UCSD-AML1 (cell line): ENCODE measurements around the gene MYO15B.

Experiments used
- DNase-seq: peaks from one replicate; lab custom pipeline; 2025; ENCODE audit not compliant: unreplicated experiment; lab: John Stamatoyannopoulos, UW

MYO15B gene

DNA sequence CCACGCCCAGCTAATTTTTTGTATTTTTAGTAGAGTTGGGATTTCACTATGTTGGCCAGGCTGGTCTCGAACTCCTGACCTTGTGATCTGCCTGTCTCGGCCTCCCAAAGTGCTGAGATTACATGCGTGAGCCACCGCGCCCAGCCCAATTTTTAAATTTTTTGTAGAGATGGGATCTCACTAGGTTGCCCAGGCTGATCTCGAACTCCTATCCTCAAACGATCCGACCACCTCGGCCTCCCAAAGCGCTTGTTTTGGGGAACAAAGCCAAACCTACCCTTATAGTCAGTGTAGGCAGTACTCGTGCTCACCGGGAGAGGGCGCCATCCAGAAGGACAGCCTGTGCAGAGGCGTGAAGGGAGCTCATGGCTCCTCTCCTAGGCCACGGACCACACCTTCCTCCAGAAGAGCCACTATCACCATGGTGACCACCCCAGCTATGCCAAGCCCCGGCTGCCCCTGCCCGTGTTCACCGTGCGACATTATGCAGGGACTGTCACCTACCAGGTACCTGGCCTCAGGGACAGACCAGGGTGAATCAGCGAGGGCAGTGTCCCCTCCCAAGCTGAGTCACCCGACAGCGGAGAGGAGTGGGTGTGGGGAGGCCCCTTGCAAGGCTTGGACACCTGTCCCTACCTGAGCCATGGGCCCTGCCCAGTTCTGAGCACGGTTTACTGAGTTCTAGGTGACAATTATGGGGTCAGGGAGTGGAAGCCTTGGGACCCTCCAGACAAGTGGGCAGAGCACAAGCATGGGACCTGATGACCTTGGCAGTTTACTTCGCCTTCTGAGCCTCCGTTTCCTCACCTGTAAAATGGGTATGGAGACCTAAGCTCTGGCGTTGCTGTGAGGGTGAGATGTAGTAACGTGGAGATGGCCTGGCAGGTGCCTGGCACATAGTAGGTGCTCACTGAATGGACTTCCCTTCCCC, 13.7 kb downstream of the MYO15B start:
- peak; percentile 66 for DNase-seq

DNA sequence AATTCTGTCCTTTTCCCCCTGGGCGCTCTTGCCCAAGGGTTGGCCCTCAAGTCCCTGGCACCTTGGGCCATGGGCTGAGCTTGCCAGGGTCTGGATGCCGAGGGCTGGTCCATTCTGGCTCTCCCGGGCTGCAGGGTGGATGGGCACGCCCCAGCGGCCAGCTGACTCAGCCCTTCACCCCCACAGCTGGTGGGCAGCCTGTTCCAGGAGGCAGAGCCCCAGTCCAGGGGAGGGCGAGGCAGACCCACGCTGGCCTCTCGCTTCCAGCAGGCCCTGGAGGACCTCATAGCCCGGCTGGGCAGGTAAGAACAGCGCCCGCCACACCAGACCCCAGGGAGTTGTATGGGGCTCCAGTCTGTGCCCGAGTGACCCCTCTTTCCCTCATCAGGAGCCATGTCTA, 15.0 kb downstream of the MYO15B start:
- no peak for DNase-seq

DNA sequence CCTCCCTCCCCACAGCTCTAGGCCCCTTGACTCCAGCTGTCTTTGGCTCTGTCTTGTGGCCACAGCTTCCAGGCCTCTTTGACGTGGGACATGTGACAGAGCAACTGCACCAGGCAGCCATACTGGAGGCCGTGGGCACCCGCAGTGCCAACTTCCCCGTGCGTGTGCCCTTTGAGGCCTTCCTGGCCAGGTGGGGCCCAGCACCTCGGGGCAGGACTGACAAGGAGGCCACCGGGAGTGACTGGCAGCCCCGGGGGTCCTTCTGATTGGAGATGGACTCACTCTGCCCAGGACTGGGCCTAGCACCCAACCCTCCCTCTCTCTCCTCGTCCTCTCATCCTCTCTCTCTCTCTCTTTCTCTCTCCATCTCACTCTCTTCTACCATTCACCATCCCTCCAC, 15.5 kb downstream of the MYO15B start:
- DNase-seq: no peak

DNA sequence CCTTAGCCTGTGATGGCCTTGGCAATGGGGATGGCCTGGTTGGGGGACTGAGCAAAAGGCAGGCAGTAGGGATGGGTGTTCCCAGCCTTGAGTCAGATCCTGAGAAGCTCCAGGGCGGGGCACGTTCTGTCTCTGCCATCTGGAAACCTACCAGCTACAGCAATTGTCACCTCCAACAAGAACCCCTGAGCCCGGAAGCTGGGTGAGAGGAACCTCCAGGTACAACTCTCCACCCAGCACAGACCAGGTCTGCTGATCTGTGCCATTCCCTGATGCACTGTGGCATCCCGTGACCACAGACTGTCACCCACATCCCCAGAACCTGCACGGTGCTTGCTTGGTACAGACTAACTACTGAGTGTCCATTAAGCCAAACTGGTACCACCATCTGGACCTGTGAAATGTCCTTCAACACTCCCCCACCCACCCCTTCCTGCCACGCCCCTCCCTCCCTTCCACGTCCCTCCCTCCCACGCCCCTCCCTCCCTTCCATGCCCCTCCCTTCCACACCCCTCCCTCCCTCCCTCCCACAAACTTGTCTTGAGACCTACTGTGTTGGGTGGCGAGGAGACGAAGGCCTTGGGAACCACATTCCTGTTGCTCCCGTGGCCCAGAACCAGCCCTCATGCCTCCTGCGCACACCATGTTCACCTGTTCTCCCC, 16.6 kb downstream of the MYO15B start:
- DNase-seq: no peak

DNA sequence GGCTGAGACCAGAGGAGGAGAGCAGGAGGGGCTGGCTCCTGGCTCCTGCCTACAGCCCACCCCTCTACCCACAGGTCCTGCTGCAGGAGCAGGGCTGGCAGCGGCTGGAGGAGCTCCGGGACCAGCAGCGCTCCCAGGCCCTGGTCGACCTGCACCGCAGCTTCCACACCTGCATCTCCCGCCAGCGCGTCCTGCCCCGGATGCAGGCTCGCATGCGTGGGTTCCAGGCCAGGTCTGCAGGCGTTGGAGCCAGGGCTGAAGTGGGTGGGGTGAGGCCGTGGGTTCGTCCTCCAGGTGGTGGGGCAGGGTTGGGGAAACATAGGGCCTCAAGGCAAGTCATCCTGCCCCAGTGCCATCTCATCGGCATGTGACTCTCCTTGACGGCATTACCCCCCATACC, 18.2 kb downstream of the MYO15B start:
- no peak for DNase-seq

DNA sequence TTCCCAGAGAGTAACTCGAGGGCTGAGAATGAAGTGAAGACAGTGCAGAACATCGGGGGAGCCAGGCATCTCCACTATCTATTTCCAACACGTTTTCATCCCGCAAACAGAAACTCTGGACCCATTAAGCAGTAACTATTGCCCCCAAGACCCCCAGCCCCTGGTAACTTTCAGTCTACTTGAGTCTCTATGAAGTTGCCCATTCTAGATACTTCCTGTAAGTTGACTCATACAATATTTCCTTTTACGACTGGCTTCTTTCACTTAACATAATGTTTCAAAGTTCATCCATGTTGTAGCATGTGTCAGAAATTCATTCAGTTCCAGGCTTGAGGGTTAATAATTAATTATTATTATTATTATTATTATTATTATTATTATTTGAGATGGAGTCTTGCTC, 19.5 kb downstream of the MYO15B start:
- no peak for DNase-seq

DNA sequence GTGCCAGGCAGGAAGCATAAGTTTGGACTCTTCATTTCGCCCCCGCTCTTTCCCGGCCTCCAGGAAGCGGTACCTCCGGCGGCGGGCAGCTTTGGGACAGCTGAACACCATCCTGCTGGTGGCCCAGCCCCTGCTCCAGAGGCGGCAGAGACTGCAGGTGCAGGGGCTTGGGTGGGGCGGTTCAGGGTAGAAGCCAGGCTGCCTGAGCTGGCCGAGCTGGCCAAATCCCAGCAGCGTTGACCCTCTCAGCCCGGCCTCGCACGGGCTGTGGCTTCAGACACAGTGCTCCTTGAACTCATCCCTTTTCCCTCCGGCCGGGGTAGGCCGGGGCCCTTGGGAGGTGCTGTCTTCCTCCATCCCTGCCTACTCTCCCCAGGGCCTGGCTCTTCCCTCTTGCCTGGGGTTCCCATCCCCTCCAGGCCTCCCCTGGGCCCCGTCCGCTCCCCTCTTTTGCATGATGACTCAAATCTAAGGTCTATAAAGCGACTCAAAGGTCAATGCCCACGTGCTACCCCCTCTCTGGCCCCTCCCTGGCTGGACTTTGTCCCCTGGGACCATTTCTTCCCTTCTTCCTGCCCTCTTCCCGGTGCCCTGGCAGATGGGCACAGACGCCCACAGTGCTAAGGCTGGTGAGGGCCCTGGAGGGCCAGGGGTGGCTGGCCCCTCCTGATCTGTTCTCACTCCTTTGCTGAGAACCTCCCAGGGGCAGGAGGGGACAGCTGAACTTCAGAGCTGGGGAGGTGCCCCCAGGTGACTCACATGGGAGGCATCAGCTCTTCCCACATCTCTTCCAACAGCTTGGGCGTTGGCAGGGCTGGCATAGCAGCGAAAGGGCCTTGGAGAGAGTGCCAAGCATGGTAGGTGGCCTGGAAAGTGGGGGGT, 22.7 kb downstream of the MYO15B start:
- no peak for DNase-seq

DNA sequence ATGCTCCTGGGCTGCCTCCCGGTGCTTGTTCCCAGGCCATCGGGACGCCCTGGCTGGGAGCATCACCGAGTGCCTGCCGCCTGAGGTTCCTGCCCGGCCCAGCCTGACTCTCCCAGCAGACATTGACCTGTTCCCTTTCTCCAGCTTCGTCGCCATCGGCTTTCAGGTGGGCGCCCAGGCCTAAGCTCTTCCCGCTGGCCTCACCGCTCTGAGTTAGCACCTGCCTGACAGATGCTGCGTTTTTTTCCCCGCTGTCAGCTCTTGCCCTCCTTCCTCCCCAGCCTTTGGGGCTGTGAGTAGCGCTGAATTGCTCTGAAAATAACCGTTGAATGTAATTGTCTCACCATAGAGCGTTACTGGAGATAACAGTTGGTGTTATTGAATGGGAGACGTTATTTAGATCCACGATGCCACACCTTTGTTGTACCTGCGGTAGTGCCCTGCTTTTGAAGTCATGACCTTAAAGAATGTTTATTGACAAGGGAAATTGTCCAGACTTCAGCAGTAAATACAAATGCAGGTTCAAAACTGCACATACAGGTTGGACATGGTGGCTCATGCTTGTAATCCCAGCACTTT, 24.3 kb downstream of the MYO15B start:
- no peak for DNase-seq

DNA sequence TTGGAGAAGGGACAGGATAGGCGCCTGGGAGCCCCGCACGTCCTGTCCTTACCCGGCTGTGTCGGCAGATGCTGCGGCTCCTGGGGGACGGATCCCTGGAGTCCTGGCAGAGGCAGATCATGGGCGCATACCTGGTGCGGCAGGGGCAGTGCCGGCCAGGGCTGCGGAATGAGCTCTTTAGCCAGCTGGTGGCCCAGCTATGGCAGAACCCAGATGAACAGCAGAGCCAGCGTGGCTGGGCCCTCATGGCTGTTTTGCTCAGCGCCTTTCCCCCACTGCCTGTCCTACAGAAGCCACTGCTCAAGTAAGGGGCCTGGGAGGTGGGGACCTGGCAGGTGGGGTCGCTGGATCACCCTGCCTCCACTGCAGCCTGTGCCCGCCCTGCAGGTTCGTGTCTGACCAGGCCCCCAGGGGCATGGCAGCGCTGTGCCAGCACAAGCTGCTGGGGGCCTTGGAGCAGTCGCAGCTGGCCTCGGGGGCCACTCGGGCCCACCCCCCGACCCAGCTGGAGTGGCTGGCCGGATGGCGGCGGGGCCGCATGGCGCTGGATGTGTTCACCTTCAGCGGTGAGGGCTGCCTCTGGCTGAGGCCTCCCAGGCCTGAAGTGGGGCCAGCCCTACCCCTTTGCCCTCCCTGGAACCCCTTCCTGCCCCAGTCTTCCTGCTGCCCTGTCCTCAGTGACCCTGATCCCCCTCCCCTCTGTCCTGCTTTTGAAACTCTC, 25.5 kb downstream of the MYO15B start:
- DNase-seq: no peak

DNA sequence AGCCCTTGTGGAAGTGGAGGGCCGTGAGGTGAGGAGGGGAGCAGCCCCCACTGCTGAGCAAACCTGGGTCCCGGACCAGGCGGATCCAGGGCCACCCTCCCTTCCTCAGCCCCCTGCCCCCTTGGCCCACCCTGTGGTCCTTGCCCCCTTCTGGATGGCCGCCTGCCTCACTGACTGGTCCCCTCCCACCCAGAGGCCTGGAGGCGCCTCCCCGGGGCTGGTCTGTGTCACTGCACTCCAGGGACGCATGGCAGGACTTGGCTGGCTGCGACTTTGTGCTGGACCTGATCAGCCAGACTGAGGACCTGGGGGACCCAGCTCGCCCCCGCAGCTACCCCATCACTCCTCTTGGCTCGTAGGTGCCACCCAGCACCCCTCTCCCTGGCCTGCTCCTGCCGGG, 26.4 kb downstream of the MYO15B start:
- DNase-seq: no peak

DNA sequence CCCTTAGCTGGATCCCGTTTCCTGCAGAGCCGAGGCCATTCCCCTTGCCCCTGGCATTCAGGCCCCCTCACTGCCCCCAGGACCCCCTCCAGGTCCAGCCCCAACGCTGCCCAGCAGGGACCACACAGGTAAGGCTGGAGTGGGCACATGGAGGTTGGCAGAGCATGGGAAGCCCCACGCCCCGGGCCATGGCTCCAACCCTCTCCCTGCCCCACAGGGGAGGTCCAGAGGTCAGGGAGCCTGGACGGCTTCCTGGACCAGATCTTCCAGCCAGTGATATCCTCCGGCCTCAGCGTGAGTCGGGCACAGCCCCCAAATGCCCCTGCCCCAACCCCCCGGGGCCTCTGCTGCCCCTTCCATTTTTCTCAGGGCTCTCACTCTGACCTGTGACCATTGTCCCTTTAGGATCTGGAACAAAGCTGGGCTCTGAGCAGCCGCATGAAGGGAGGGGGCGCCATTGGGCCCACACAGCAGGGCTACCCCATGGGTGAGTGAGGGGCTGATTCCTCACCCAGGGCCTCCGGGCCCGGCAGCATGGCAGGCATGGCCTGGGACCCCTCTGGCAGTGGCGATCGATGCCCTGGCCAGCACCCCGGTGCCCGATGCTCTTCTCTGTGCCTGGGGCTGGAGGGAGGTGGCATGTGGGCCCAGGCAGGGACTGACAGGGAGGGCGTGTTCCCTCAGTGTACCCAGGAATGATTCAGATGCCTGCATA, 27.1 kb downstream of the MYO15B start:
- DNase-seq: no peak

DNA sequence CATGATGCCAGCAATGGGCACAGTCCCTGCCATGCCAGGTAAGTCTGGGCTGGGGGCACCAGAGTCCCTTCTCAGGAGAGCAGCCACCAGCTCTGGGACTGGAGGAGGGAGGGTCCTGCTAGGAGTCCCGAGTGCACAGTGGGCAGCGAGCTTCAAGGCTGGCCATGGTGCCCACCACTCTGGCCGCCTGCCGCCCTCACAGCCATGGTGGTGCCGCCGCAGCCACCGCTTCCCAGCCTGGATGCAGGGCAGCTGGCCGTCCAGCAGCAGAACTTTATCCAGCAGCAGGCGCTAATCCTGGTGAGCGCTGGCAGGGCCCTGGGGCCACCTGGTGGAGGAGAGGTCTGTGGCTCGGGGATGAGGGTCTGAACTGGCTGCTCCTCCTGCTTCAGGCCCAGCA, 27.7 kb downstream of the MYO15B start:
- no peak for DNase-seq

DNA sequence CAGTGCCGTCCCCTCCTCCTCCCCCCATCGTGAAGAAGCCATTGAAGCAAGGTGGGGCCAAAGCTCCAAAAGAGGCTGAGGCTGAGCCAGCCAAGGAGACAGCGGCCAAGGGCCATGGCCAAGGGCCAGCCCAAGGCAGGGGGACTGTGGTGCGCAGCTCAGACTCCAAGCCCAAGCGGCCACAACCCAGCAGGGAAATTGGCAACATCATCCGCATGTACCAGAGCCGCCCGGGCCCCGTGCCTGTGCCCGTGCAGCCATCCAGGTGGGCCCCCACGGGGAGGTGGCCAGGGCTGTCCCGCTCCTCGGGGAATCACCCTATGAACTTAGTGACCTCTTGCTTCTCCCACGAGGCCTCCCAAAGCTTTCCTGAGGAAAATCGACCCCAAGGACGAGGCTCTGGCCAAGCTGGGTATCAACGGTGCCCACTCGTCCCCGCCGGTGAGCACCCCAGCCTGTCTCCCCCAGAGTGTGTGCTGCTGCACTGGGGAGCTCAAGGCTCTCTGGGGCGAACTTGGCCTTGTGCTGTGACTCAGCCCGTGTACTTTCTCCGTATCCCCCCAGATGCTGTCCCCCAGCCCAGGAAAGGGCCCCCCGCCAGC, 29.0 kb downstream of the MYO15B start:
- no peak for DNase-seq

DNA sequence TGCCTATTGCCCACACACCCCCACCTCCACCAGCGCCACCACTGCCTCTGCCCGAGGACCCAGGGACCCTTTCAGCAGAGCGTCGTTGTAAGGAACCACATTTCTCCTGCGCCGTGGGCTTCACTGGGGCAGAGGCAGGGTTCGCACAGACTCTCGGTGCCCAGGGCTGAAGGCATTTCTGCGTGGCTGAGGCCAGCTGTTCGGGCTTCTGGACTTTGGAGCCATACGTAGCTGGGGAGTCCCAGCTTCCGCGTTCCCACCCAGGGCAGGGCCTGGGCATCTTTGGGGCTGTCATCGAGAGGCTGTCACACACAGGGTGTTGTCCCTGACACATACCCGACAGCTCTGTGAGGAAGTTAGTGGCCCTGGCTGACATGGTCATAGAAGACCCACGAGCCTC, 29.6 kb downstream of the MYO15B start:
- DNase-seq: no peak

DNA sequence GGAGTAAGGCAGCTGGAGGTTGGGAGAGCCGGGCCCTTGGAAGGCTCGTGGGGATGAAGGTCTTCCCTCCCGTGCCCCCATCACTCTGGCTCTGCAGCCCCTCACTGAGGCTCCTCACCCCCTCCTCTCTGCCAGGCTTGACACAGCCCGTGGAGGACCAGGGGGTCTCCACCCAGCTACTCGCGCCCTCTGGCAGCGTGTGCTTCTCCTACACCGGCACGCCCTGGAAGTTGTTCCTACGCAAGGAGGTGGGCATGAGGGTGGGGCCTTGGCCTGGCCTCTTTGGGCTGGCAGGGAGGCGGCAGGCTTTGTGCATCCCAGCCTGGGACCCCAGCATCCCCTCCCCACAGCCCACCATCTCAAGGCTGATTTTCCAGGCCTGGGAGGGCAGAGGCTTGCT, 30.1 kb downstream of the MYO15B start:
- DNase-seq: no peak

DNA sequence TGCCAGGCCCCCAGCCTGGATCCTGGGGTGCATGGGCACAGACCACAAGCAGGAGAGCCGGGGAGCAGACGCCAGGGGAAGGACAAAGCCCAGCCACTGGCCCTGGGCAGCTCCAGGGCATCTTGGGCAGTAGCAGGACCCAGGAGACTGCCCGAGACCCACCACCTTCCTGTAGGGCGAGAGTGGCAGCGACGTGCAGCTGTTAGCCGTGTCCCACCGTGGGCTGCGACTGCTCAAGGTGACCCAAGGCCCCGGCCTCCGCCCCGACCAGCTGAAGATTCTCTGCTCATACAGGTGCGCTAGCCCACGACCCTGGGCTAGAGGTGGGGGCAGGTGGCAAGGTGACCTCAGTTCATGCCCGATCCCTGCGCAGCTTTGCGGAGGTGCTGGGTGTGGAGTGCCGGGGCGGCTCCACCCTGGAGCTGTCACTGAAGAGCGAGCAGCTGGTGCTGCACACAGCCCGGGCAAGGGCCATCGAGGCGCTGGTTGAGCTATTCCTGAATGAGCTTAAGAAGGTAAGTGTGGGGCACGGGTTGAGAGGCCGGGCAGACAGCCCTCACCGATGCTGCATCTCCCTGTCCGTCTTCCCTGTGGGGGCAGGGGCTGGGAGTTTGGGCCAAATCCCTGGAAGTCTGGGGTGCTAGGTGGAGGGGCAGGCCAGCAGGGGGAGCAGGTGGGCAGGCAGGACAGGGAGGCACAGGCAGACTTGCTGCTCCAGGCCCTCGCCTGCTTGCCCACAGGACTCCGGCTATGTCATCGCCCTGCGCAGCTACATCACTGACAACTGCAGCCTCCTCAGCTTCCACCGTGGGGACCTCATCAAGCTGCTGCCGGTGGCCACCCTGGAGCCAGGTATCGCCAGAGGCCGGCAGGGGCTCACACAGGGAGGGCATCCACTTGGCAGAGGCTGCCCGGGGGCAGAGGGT, 32.2 kb downstream of the MYO15B start:
- peak; percentile 29 for DNase-seq

DNA sequence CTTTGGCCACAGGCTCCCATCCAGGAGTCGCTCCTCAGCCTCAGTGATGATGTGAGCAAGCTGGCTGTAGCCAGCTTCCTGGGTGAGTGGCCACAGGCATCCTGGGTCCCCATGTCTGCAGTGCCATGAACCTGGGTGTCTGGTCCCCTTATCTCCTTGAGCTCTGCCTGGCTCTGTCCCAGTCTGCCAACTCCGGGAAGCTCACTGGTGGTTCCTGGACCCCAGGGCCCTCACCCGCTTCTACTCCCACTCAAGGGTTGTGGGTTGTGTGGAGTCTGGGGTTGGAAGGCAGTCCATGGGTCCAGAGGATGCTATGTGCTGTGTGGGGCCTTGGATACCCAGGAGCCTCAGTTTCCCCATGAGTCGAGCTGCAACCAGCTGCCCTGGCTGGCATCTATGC, 33.9 kb downstream of the MYO15B start:
- no peak for DNase-seq

DNA sequence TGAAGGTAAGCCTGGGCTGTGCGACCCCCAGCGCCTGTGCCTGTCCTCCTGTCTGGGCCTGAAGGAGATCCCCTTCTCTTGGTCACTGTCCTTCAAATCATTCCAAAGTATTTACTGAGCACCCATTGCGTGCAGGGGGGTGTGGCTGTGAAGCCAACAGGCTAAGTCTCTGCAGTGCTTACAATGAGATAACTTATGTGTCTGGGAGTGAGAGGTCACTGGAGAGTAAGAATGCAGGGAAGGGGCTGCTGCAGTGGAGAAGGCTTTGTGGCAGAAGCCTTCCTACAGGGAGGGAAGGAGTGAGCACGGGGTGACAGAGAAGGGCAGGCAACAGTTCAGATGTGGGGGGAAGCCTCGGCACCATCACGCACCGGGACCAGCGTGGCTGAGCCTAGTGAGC, 34.5 kb downstream of the MYO15B start:
- DNase-seq: no peak
